Ascending aorta (tissue), 2 donors: ENCODE measurements around the gene FRMD4A. TPM values are rescaled to one million over a fixed set of nuclear protein-coding genes. Genes with fewer than 3 reads are reported as not detected.

Source experiments
- DNase-seq, 2 donors: peaks; one replicate each; pipeline ENCODE4 v3.0.0-alpha.2; 2019; ENCODE audit warnings: low spot score in 2 of 2
- H3K27ac ChIP-seq, 2 donors: fragments of 200-600 bp; sonication (generic); one replicate each; pipeline ENCODE4 v1.5.1; 2016 to 2017; ENCODE audit warnings: mild to moderate bottlenecking in 1 of 2
- H3K27me3 ChIP-seq: fragments of 200-600 bp; sonication (generic); one replicate; pipeline ENCODE4 v1.5.1; 2017
- H3K36me3 ChIP-seq, 2 donors: fragments of 200-600 bp; sonication (generic); one replicate each; pipeline ENCODE4 v1.5.1; 2016
- H3K4me1 ChIP-seq, 2 donors: fragments of 200-600 bp; sonication (generic); one replicate each; pipeline ENCODE4 v1.5.1; 2016 to 2017; ENCODE audit warnings: mild to moderate bottlenecking in 1 of 2
- H3K4me3 ChIP-seq, 2 donors: fragments of 200-600 bp; sonication (generic); one replicate each; pipeline ENCODE4 v1.5.1; 2016 to 2017; ENCODE audit warnings: mild to moderate bottlenecking in 1 of 2
- H3K9me3 ChIP-seq, 2 donors: fragments of 200-600 bp; sonication (generic); one replicate each; pipeline ENCODE4 v1.5.1; 2016
- intact Hi-C: fragments of 100-400 bp; cut with DNase I; formaldehyde crosslinking; loops from one replicate; pipeline ENCODE4 v1.15.1; 2023
- total RNA-seq: library from RNA; depleted of rRNA; stranded (reverse); fragments of >200 nt; gene quantifications from one replicate; pipeline ENCODE4 v1.1.0, GENCODE V29; 2016
- TF ChIP-seq, protein P1 (sequence below), 3 experiments: fragments of 200-600 bp in 2 of 3; fragments of 450-650 bp in 1 of 3; sonication (generic) in 2 of 3; IDR thresholded peaks; one replicate each; pipeline ENCODE4 v1.5.1; 2016 to 2019; ENCODE audit warnings: antibody characterized with exemption in 3 of 3, mild to moderate bottlenecking in 1 of 3, moderate library complexity in 1 of 3

The FRMD4A gene
- total RNA-seq, 1 donor from 2014 or later, result 108 TPM

DNA sequence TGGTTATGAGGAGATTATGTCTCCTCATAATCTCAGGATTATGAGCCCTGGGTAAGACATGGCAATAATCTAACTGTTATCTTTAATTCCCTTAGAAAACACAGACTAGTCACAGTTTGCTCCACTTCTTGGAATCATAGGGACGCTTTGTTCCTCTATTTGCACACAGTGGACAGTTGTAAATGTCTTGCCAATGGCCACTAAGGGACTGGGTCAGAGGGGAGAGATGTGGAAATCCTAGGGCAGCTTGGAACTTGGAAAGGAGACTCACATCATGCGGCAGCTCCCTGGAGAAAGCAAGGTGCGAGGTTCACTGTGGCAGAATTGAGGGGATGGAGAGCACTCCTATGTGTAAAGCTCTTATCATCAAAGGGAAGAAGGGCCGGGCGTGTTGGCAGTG lies 477.9 kb downstream of the FRMD4A start:
- peak overlapping the region; percentile 68 to 87 for H3K27ac ChIP-seq
- intact Hi-C loops, result no loop called here
- TF ChIP-seq, protein P1, sequence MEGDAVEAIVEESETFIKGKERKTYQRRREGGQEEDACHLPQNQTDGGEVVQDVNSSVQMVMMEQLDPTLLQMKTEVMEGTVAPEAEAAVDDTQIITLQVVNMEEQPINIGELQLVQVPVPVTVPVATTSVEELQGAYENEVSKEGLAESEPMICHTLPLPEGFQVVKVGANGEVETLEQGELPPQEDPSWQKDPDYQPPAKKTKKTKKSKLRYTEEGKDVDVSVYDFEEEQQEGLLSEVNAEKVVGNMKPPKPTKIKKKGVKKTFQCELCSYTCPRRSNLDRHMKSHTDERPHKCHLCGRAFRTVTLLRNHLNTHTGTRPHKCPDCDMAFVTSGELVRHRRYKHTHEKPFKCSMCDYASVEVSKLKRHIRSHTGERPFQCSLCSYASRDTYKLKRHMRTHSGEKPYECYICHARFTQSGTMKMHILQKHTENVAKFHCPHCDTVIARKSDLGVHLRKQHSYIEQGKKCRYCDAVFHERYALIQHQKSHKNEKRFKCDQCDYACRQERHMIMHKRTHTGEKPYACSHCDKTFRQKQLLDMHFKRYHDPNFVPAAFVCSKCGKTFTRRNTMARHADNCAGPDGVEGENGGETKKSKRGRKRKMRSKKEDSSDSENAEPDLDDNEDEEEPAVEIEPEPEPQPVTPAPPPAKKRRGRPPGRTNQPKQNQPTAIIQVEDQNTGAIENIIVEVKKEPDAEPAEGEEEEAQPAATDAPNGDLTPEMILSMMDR (IDR thresholded peaks at IDR 0.05), result no peak

DNA sequence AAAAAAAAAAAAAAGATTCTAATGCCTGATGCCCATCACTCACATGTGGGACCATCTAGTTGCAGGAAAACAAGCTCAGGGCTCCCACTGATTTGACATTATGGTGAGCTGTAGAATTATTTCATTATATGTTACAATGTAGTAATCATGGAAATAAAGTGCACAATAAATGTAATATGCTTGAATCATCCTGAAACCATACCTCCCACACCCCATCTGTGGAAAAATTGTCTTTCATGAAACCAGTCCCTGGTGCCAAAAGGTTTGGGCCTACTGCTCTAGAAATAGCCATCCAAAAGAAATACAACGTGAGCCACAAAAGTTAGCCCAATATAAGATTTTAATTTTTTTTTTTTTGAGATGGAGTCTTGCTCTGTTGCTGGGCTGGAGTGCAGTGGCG lies 478.8 kb downstream of the FRMD4A start:
- Histone ChIP-seq H3K9me3 (no peaks in the 10 kb centered on the region), H3K36me3 (no peaks in the 10 kb centered on the region), H3K27me3 (no peaks in the 10 kb centered on the region), H3K4me3 (no peak overlapping the region), H3K27ac (peak overlapping the region; percentile 68 to 87), H3K4me1 (peaks cover 0 to 27% of the 10 kb centered on the region in 2 donors)
- peak in 1 of 2 donors; percentile 56 for DNase-seq
- intact Hi-C loops, result no loop called here
- TF ChIP-seq, protein P1 (IDR thresholded peaks at IDR 0.05), result no peak

More for the DNA sequence above, 477.9 kb downstream of the FRMD4A start:
- no peaks in the 10 kb centered on the region for H3K27me3 ChIP-seq
- peaks cover 0 to 23% of the 10 kb centered on the region in 2 donors for H3K4me1 ChIP-seq
- H3K36me3 ChIP-seq, result no peaks in the 10 kb centered on the region
- no peaks in the 10 kb centered on the region for H3K9me3 ChIP-seq
- peak in 1 of 2 donors; percentile 70 for DNase-seq
- no peak overlapping the region for H3K4me3 ChIP-seq

DNA sequence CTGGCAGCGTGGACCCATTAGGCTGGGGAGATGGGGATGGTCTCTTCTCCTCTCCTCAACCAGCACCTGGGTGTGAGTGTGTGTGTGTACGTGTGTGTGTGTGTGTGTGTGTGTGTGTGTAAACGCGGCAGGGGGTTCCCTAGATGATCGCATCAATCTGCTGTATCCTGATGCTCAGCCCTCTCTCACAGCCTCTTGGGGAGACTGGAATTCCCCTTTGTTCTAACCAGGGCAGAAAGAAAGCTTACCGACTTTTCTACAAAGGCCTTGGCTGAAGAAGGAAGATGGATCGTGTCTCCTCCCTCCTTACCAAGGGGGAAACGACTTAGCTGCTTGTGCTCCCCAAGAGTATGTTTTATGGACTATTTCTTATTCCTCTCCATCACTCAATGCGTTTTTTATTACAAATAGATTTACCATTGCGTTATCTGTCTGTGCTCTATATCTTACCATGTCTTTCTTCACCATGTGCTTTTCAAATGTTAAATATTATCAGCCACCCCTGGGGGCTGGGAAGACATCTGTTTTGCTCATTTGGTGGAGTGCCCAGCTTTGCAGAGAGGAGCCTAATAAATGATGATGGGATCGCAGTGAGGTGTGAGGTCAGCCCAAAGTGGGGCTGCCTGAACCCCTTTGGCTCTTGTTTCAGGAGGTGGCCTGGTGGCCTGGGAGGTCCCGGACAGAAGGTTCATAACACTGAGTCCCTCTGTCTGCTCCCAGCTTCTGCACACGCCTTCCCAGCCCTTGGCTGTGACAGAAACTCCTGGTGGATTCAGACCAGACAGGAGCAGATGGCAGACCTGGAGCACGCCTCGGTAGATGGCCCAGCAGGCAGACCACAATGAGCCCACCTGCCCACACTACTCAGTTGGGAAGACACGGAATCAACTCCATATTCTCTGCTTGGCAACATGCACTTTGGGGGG lies 481.9 kb downstream of the FRMD4A start:
- H3K4me1 ChIP-seq, result peaks cover 0 to 20% of the 10 kb centered on the region in 2 donors
- intact Hi-C loops, result no loop called here
- no peaks in the 10 kb centered on the region for H3K9me3 ChIP-seq
- TF ChIP-seq, protein P1 (IDR thresholded peaks at IDR 0.05), result no peak
- no peaks in the 10 kb centered on the region for H3K27me3 ChIP-seq
- H3K36me3 ChIP-seq, result no peaks in the 10 kb centered on the region
- H3K27ac ChIP-seq, result no peak overlapping the region
- no peak overlapping the region for H3K4me3 ChIP-seq
- DNase-seq, result peak in 1 of 2 donors; percentile 57

DNA sequence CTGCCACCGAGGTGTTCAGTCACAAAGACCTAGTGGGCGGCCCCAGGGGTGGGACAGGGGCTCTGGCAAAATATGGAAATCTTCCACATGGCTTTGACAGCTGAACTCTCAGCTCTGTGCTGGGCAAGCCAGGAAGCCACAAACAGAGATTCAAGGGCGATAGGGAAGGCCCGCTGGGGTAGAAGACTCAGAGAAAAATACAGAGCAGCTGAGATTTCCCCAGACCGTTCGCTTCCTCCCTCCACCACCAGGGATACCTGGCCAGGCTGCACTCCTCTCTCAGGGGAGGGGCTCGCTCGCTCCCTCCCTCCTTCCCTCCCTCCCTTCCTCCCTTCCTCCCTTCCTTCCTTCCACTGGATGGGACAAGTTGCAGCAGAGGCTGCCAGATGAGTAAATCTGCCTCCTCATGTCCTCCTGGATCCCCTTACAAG lies 483.5 kb downstream of the FRMD4A start:
- TF ChIP-seq, protein P1 (IDR thresholded peaks at IDR 0.05), result no peak
- Histone ChIP-seq H3K4me1 (peaks cover 0 to 6% of the 10 kb centered on the region in 2 donors), H3K27ac (no peak overlapping the region), H3K9me3 (no peaks in the 10 kb centered on the region), H3K4me3 (no peak overlapping the region), H3K36me3 (no peaks in the 10 kb centered on the region), H3K27me3 (no peaks in the 10 kb centered on the region)
- intact Hi-C loops, result no loop called here
- DNase-seq, result peak in 1 of 2 donors; percentile 49

DNA sequence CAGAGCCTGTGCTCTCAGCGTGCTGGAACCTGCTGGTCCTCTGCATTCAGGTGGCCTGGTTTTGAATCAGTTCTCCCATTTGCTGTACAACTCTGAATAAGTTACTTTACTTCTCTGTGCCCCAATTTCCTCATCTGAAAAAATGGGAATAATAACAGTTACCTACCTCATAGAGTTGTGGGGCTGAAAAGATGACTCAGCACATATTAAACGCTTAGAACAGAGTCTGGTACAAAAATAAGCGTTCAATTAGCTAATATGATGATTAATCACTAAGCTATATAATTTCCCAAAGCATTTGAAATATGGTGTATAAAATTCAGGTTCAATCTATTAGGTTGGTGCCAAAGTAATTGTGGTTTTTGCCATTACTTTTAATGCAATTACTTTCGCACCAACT lies 484.8 kb downstream of the FRMD4A start:
- intact Hi-C loops, result no loop called here
- DNase-seq, result no peak

More for the DNA sequence above, 484.8 kb downstream of the FRMD4A start:
- H3K27me3 ChIP-seq, result no peaks in the 10 kb centered on the region
- no peaks in the 10 kb centered on the region for H3K36me3 ChIP-seq
- H3K4me1 ChIP-seq, result peaks cover 0 to 3% of the 10 kb centered on the region in 2 donors
- no peak overlapping the region for H3K4me3 ChIP-seq
- H3K9me3 ChIP-seq, result no peaks in the 10 kb centered on the region
- TF ChIP-seq, protein P1 (IDR thresholded peaks at IDR 0.05), result no peak
- H3K27ac ChIP-seq, result no peak overlapping the region
